Tibial artery (tissue), 4 donors: ENCODE data around the gene USP17L22.
"Not testable (repeated sequence)": the region's sequence is repeated elsewhere in the genome, so short reads cannot be mapped to it uniquely, and the experiment has no call there.

ENCODE experiments used
- DNase-seq, 2 donors: peaks; one replicate each; pipeline ENCODE4 v3.0.0-alpha.2; 2019
- H3K27ac ChIP-seq, 2 donors: fragments of 200-600 bp; sonication (generic) in 1 of 2; 1 replicate in 1 of 2; 2 replicates in 1 of 2; pipeline ENCODE4 v1.5.1; 2018 to 2019; ENCODE audit warnings: mild to moderate bottlenecking in 1 of 2
- H3K27me3 ChIP-seq, 2 donors: fragments of 200-600 bp; sonication (generic) in 1 of 2; one replicate each; pipeline versions ENCODE4 v1.5.1 to v1.6.0; 2016 to 2019
- H3K36me3 ChIP-seq, 3 donors: fragments of 200-600 bp; sonication (generic) in 2 of 3; one replicate each; pipeline ENCODE4 v1.5.1; 2016 to 2019; ENCODE audit warnings: mild to moderate bottlenecking in 2 of 3
- H3K4me1 ChIP-seq, 4 donors: fragments of 200-600 bp; sonication (generic) in 2 of 4; 1 replicate in 3 of 4; 2 replicates in 1 of 4; pipeline ENCODE4 v1.5.1; 2016 to 2019
- H3K4me3 ChIP-seq, 2 donors: fragments of 200-600 bp; sonication (generic) in 1 of 2; 1 replicate in 1 of 2; 2 replicates in 1 of 2; pipeline ENCODE4 v1.5.1; 2018 to 2019; ENCODE audit warnings: mild to moderate bottlenecking in 2 of 2
- H3K9me3 ChIP-seq, 3 donors: fragments of 200-600 bp; sonication (generic) in 1 of 3; one replicate each; pipeline ENCODE4 v1.5.1; 2016 to 2019
- intact Hi-C: fragments of 100-400 bp; cut with DNase I; formaldehyde crosslinking; loops from one replicate; pipeline ENCODE4 v1.15.0; 2023; ENCODE audit warnings: low total_unique reads

USP17L22 gene

GRCh38 chr4:9267319-9267718 lies at the start of gene USP17L22:
USP17L22 (plus strand) TSS chr4:9267619; CDS start chr4:9267619, 0 bp downstream.
- H3K36me3 ChIP-seq, H3K9me3 ChIP-seq, H3K4me1 ChIP-seq, H3K4me3 ChIP-seq, H3K27me3 ChIP-seq, DNase-seq, H3K27ac ChIP-seq, intact Hi-C loops: not testable (repeated sequence)

GRCh38 chr4:9219852-9220251 lies 47.6 kb upstream of the USP17L22 start, which contains the start of gene USP17L12:
USP17L12 (plus strand) TSS chr4:9220152; CDS start chr4:9220152, 0 bp downstream.
- H3K4me3 ChIP-seq, intact Hi-C loops, H3K4me1 ChIP-seq, H3K27me3 ChIP-seq, H3K36me3 ChIP-seq, DNase-seq, H3K9me3 ChIP-seq, H3K27ac ChIP-seq: not testable (repeated sequence)

GRCh38 chr4:9224596-9224995 lies 42.8 kb upstream of the USP17L22 start, which contains the start of gene USP17L13:
USP17L13 (plus strand) TSS chr4:9224896; CDS start chr4:9224896, 0 bp downstream.
- H3K27me3 ChIP-seq, H3K36me3 ChIP-seq, H3K4me3 ChIP-seq, intact Hi-C loops, DNase-seq, H3K4me1 ChIP-seq, H3K9me3 ChIP-seq, H3K27ac ChIP-seq: not testable (repeated sequence)

- H3K27me3 ChIP-seq, intact Hi-C loops, H3K4me1 ChIP-seq, H3K27ac ChIP-seq, H3K4me3 ChIP-seq, H3K9me3 ChIP-seq, H3K36me3 ChIP-seq: not testable (repeated sequence)
- DNase-seq: peak in 1 of 2 donors; percentile 5
These were observed 37.2 kb upstream of the USP17L22 start for GRCh38 chr4:9230249-9230648.

GRCh38 chr4:9234085-9234484 lies 33.3 kb upstream of the USP17L22 start, which contains the start of gene USP17L15:
USP17L15 (plus strand) TSS chr4:9234385; CDS start chr4:9234385, 0 bp downstream.
- intact Hi-C loops, H3K36me3 ChIP-seq, H3K27ac ChIP-seq, H3K4me1 ChIP-seq, H3K4me3 ChIP-seq, DNase-seq, H3K27me3 ChIP-seq, H3K9me3 ChIP-seq: not testable (repeated sequence)

GRCh38 chr4:9238461-9238860 lies 29.0 kb upstream of the USP17L22 start:
- intact Hi-C loops, H3K4me1 ChIP-seq: not testable (repeated sequence)

GRCh38 chr4:9243579-9243978 lies 23.8 kb upstream of the USP17L22 start, which contains the start of gene USP17L17:
USP17L17 (plus strand) TSS chr4:9243879; CDS start chr4:9243879, 0 bp downstream.
- H3K4me3 ChIP-seq, H3K27ac ChIP-seq, intact Hi-C loops, H3K9me3 ChIP-seq, H3K4me1 ChIP-seq, H3K27me3 ChIP-seq, H3K36me3 ChIP-seq, DNase-seq: not testable (repeated sequence)

More at GRCh38 chr4:9238461-9238860, 29.0 kb upstream of the USP17L22 start:
- DNase-seq: peak; percentile 17 to 57
- H3K9me3 ChIP-seq, H3K27ac ChIP-seq, H3K4me3 ChIP-seq, H3K36me3 ChIP-seq, H3K27me3 ChIP-seq: not testable (repeated sequence)

GRCh38 chr4:9247953-9248680 lies 19.3 kb upstream of the USP17L22 start, which contains the start of gene USP17L18:
USP17L18 (plus strand) TSS chr4:9248630; CDS start chr4:9248630, 0 bp downstream.
- peak; percentile 24 to 63 for DNase-seq
- not testable (repeated sequence) for H3K4me3 ChIP-seq

GRCh38 chr4:9253078-9253477 lies 14.3 kb upstream of the USP17L22 start, which contains the start of gene USP17L19:
USP17L19 (plus strand) TSS chr4:9253378; CDS start chr4:9253378, 0 bp downstream.
- H3K4me1 ChIP-seq, DNase-seq, H3K27ac ChIP-seq, H3K9me3 ChIP-seq, H3K27me3 ChIP-seq, intact Hi-C loops, H3K4me3 ChIP-seq, H3K36me3 ChIP-seq: not testable (repeated sequence)

More at GRCh38 chr4:9247953-9248680, 19.3 kb upstream of the USP17L22 start, which contains the start of gene USP17L18:
- H3K36me3 ChIP-seq, H3K4me1 ChIP-seq, H3K27me3 ChIP-seq, intact Hi-C loops, H3K27ac ChIP-seq, H3K9me3 ChIP-seq: not testable (repeated sequence)

- H3K9me3 ChIP-seq, intact Hi-C loops, H3K36me3 ChIP-seq, H3K27ac ChIP-seq, H3K4me1 ChIP-seq, H3K27me3 ChIP-seq, DNase-seq, H3K4me3 ChIP-seq: not testable (repeated sequence)
These were observed 9.6 kb upstream of the USP17L22 start, which contains the start of gene USP17L20 for GRCh38 chr4:9257824-9258223. USP17L20 (plus strand) TSS chr4:9258124; CDS start chr4:9258124, 0 bp downstream.

- H3K4me1 ChIP-seq, H3K36me3 ChIP-seq, intact Hi-C loops, H3K27me3 ChIP-seq, DNase-seq, H3K9me3 ChIP-seq, H3K4me3 ChIP-seq, H3K27ac ChIP-seq: not testable (repeated sequence)
These were observed 4.8 kb upstream of the USP17L22 start, which contains the start of gene USP17L21 for GRCh38 chr4:9262572-9262971. USP17L21 (plus strand) TSS chr4:9262872; CDS start chr4:9262872, 0 bp downstream.

- H3K27ac ChIP-seq, intact Hi-C loops, H3K4me3 ChIP-seq, H3K27me3 ChIP-seq, H3K36me3 ChIP-seq, H3K9me3 ChIP-seq, H3K4me1 ChIP-seq: not testable (repeated sequence)
- DNase-seq: peak; percentile 76 to 79
These were observed 4.3 kb downstream of the USP17L22 start for GRCh38 chr4:9271719-9272118.
